ENCODE results near the gene LPAR3. TPM values are rescaled to one million over a fixed set of nuclear protein-coding genes. Genes with fewer than 3 reads are reported as not detected.

Gene LPAR3
- total RNA-seq, 4 donors from 2014 or later, result 9.1 TPM; not detected in 3

DNA sequence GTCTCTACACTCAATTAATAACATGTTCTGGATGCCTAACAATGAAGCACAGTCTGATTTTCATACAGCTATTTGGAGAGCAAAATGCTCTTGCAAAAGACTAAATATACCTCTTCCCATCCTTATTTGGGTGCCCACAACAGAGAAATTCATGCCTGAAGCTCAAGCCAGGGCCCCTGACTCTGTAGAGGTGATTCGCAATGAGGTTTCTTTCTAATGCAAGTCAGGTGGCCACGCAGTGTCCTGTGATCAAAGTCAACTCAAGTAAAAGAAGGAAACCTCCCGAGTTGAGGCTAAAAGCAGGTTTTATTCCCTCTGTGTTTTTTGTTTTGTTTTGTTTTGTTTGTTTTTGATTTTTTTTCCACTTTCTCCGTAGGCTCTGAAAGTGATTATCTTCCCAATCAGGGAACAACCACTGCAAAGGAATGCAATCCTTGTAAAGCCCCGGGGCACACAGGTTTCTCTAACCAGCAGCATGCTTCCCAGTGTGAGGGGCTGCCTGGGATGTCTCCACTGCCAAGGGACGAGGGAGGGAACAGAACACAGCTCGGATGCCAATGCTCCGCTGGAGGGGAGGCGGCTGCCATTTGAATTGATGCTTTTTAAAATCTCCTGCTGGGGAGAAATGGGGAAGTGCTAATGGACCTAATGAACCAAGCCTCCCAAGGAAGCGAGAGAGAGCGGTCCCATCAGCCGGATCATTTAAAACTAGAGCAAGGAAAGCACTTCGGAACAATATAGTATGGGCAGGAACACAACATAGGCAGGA lies 128.9 kb downstream of the LPAR3 start:
- Histone ChIP-seq H3K27ac (no peak overlapping the region), H3K27me3 (no peaks in the 10 kb centered on the region)
- DNase-seq, result no peak

DNA sequence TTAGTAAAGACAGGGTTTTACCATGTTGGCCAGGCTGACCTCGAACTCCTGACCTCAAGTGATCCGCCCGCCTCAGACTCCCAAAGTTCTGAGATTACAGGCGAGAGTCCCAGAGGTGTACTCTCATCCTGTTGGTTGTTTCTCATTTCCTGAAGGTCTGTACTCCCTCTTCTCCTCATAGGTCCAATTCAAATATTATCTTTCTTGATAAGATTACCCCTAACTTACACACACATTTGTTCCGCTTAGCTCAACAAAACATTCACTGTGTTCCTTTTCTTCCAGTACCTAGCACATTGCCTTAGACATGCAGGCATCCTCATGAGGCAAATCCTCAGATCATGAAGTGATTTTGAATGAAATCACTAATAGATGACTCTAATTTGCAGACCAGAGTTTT lies 130.3 kb downstream of the LPAR3 start:
- no peaks in the 10 kb centered on the region for H3K4me1 ChIP-seq
- DNase-seq, result no peak
- no peak overlapping the region for H3K4me3 ChIP-seq
- TF ChIP-seq, protein P1, sequence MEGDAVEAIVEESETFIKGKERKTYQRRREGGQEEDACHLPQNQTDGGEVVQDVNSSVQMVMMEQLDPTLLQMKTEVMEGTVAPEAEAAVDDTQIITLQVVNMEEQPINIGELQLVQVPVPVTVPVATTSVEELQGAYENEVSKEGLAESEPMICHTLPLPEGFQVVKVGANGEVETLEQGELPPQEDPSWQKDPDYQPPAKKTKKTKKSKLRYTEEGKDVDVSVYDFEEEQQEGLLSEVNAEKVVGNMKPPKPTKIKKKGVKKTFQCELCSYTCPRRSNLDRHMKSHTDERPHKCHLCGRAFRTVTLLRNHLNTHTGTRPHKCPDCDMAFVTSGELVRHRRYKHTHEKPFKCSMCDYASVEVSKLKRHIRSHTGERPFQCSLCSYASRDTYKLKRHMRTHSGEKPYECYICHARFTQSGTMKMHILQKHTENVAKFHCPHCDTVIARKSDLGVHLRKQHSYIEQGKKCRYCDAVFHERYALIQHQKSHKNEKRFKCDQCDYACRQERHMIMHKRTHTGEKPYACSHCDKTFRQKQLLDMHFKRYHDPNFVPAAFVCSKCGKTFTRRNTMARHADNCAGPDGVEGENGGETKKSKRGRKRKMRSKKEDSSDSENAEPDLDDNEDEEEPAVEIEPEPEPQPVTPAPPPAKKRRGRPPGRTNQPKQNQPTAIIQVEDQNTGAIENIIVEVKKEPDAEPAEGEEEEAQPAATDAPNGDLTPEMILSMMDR (IDR thresholded peaks at IDR 0.05), result no peak
- TF ChIP-seq POLR2A (IDR thresholded peaks at IDR 0.05), result no peak
- H3K27me3 ChIP-seq, result no peaks in the 10 kb centered on the region
- no peak overlapping the region for H3K27ac ChIP-seq
- no peaks in the 10 kb centered on the region for H3K9me3 ChIP-seq
- H3K36me3 ChIP-seq, result no peaks in the 10 kb centered on the region

More for the DNA sequence above, 128.9 kb downstream of the LPAR3 start:
- H3K4me1 ChIP-seq, result no peaks in the 10 kb centered on the region
- no peaks in the 10 kb centered on the region for H3K9me3 ChIP-seq
- TF ChIP-seq, protein P1 (IDR thresholded peaks at IDR 0.05), result no peak
- no peak for TF ChIP-seq POLR2A (IDR thresholded peaks at IDR 0.05)
- no peak overlapping the region for H3K4me3 ChIP-seq
- H3K36me3 ChIP-seq, result no peaks in the 10 kb centered on the region

Other genes starting within 250 kb of the LPAR3 start
- 10 to 100 TPM; 10.7 to 20.6 (median 11.7) TPM for gene SSX2IP, start 202.7 kb downstream of the LPAR3 start, total RNA-seq
- gene MCOLN2, start 103.9 kb upstream of the LPAR3 start, total RNA-seq, result 10 to 100 TPM in 1 of 4 donors, 1 to 10 TPM in 3; 1.7 to 62.7 (median 5.2) TPM
- gene MCOLN3, start 155.3 kb upstream of the LPAR3 start, total RNA-seq, result 10 to 100 TPM in 1 of 4 donors, 1 to 10 TPM in 3; 1.8 to 21.3 (median 2.8) TPM

All from Peyer's patch (tissue), 4 donors.